Tibial nerve (tissue), 4 donors: ENCODE measurements around the gene RPL36. TPM values are rescaled to one million over a fixed set of nuclear protein-coding genes. Genes with fewer than 3 reads are reported as not detected.

Experiments
- DNase-seq, 2 donors: peaks; one replicate each; pipeline ENCODE4 v3.0.0-alpha.2; 2019; ENCODE audit warnings: low spot score in 2 of 2
- H3K27ac ChIP-seq, 4 donors: fragments of 200-600 bp; sonication (generic) in 3 of 4; one replicate each; pipeline ENCODE4 v1.5.1; 2017 to 2019; ENCODE audit warnings: mild to moderate bottlenecking in 1 of 4
- H3K27me3 ChIP-seq, 2 donors: fragments of 200-600 bp; sonication (generic) in 1 of 2; one replicate each; pipeline versions ENCODE4 v1.5.1 to v1.6.0; 2017 to 2019
- H3K36me3 ChIP-seq, 3 donors: fragments of 200-600 bp; sonication (generic); one replicate each; pipeline ENCODE4 v1.5.1; 2018 to 2019
- H3K4me1 ChIP-seq, 4 donors: fragments of 200-600 bp; sonication (generic) in 3 of 4; one replicate each; pipeline ENCODE4 v1.5.1; 2017 to 2019
- H3K4me3 ChIP-seq, 4 donors: fragments of 200-600 bp; sonication (generic) in 3 of 4; one replicate each; pipeline ENCODE4 v1.5.1; 2017 to 2019; ENCODE audit warnings: mild to moderate bottlenecking in 1 of 4, moderate library complexity in 1 of 4
- H3K9me3 ChIP-seq, 4 donors: fragments of 200-600 bp; sonication (generic) in 3 of 4; one replicate each; pipeline ENCODE4 v1.5.1; 2017 to 2019
- EP300 ChIP-seq, 2 donors: sonication (generic); formaldehyde crosslinking; IDR thresholded peaks; one replicate each; pipeline ENCODE4 v1.6.1; 2017; ENCODE audit warnings: antibody characterized with exemption in 2 of 2, mild to moderate bottlenecking in 1 of 2
- POLR2A ChIP-seq, 2 donors: fragments of 450-650 bp; IDR thresholded peaks; one replicate each; pipeline ENCODE4 v1.6.1; 2017; ENCODE audit warnings: antibody characterized with exemption in 2 of 2, mild to moderate bottlenecking in 2 of 2, moderate library complexity in 2 of 2
- WGBS, 2 donors: methylation state at CpG; one replicate each; pipeline ENCODE4 v1.1.5; 2018; 5-methylcytosine and 5-hydroxymethylcytosine counted together
- total RNA-seq, 4 donors: library from RNA; depleted of rRNA; stranded (reverse); fragments of >200 nt; gene quantifications; one replicate each; pipeline ENCODE4 v1.1.0, GENCODE V29; 2016
- TF ChIP-seq, protein P1 (sequence below), 5 experiments: fragments of 200-600 bp in 3 of 5; fragments of 450-650 bp in 2 of 5; sonication (generic) in 3 of 5; IDR thresholded peaks; one replicate each; pipeline ENCODE4 v1.5.1; 2016 to 2019; ENCODE audit warnings: antibody characterized with exemption in 5 of 5, mild to moderate bottlenecking in 3 of 5, moderate library complexity in 2 of 5

RPL36 gene
- total RNA-seq, 4 donors from 2014 or later, result 552 to 780 (median 644) TPM

DNA sequence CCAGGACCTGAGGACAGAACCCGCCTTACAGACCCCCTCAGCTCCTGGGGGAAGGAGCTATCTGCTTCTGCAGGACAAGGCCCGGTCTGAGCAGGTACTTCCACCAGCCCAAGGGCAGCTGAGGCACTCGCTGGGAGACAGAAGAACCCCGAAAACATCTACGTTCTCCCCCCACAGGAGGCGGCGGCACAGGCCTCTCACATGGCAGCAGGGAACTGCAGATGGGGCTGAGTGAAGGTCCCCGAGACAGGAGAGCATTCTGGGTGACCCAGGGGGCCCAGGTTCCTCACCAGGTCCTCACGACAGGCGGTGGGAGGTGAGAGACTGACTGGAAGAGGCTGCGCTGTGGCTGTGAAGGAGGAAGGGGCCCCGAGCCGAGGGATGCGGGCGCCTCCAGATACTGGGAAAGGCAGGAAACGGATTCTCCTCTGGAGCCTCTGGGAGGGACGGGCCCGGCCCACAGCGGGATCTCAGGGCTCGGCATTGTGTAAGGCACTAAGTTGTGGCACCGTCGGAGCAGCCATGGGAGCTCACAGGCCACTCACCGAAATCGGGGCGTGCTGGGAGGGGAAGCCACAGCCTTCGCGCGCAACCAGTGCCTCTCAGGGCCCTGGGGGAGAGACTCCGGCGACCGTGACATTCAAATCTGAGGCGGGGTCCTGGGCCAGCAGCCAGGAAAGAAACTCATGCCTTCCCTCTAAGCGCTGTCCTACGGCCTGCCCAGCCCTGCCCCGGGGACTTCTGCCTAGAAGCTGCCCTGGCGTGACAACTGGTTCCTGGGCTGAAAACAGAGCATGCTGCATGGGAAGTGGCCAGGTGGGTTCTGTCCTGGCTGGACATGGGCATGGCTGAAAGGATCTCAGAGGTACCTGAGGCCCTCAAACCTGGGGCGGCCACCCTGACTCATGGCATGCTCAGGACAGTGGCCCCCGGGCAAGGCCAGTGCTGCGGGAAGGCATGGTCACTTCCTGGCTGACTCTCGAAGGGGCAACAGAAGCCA lies 14.0 kb downstream of the RPL36 start:
- Histone ChIP-seq H3K27ac (no peak overlapping the region), H3K27me3 (no peaks in the 10 kb centered on the region), H3K4me3 (no peak overlapping the region), H3K9me3 (no peaks in the 10 kb centered on the region), H3K4me1 (no peaks in the 10 kb centered on the region), H3K36me3 (peaks cover 0 to 94% (median 24%) of the 10 kb centered on the region in 3 donors)
- no peak for TF ChIP-seq EP300 (IDR thresholded peaks at IDR 0.05)
- WGBS, 2 donors, result 93 to 94% methylated on average over 40 of the region's 40 CpGs
- no peak for DNase-seq

DNA sequence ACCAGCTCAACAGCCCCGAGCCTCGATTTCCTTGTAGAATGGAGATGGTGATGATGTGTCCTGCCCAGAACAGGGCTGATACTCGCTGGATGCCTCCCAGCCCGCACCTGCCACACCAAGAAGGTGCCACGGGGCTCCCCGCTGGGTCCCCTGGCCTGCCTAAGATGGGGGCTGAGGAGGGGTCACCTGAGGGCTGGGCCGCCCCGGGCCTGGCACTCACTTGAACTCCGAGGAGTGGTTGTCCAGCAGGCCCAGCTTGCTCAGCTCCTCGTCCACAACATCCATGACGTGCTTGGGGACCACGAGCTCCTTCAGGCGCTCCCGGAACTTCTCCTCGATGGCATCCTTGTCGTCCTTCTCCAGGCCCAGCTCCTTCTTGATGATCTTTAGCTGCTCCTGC lies 15.5 kb downstream of the RPL36 start:
- no peaks in the 10 kb centered on the region for H3K27me3 ChIP-seq
- peaks cover 0 to 94% (median 20%) of the 10 kb centered on the region in 3 donors for H3K36me3 ChIP-seq
- TF ChIP-seq, protein P1, sequence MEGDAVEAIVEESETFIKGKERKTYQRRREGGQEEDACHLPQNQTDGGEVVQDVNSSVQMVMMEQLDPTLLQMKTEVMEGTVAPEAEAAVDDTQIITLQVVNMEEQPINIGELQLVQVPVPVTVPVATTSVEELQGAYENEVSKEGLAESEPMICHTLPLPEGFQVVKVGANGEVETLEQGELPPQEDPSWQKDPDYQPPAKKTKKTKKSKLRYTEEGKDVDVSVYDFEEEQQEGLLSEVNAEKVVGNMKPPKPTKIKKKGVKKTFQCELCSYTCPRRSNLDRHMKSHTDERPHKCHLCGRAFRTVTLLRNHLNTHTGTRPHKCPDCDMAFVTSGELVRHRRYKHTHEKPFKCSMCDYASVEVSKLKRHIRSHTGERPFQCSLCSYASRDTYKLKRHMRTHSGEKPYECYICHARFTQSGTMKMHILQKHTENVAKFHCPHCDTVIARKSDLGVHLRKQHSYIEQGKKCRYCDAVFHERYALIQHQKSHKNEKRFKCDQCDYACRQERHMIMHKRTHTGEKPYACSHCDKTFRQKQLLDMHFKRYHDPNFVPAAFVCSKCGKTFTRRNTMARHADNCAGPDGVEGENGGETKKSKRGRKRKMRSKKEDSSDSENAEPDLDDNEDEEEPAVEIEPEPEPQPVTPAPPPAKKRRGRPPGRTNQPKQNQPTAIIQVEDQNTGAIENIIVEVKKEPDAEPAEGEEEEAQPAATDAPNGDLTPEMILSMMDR (IDR thresholded peaks at IDR 0.05), result no peak
- no peak for TF ChIP-seq EP300 (IDR thresholded peaks at IDR 0.05)
- TF ChIP-seq POLR2A (IDR thresholded peaks at IDR 0.05), result no peak
- 85 to 86% methylated on average over 12 to 14 of the region's 16 CpGs for WGBS, 2 donors
- no peak for DNase-seq
- H3K27ac ChIP-seq, result no peak overlapping the region
- H3K4me1 ChIP-seq, result no peaks in the 10 kb centered on the region
- H3K9me3 ChIP-seq, result no peaks in the 10 kb centered on the region
- no peak overlapping the region for H3K4me3 ChIP-seq

DNA sequence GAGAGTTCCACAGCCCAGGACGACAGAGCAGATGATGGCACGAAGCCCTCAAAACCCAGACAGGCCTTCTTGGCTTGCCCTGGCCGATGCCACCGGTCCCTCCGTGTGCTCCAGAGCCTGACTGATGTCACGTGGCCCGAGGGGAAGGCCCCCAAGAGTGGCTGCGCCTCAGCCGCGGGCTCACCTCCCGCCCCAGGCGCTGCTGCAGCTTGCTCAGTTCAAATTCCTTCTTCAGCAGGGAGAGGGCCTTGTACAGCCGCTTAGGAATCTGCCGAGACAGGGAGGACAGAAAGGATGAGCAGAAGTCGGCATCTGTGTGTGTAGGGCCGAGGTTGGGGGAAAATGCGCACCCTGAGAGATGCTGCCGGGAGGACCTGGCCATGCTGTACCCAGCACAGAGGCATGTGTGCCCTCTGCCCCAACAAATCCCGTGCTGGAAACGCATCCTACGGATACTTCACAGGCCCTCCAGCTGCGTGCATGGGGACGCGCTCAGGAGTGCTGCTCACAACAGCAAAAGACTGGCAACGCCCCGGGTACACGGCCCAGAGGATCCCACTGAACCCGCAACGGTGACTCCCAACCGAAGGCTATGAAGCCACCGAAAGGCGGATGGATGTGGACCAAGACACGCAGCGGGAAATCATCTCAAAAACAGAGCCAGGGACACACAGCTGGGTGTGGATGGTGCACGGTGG lies 16.9 kb downstream of the RPL36 start:
- H3K4me3 ChIP-seq, result no peak overlapping the region
- H3K36me3 ChIP-seq, result peaks cover 2 to 94% (median 31%) of the 10 kb centered on the region in 3 donors
- H3K4me1 ChIP-seq, result no peaks in the 10 kb centered on the region
- H3K27me3 ChIP-seq, result no peaks in the 10 kb centered on the region
- no peaks in the 10 kb centered on the region for H3K9me3 ChIP-seq
- no peak for DNase-seq
- TF ChIP-seq EP300 (IDR thresholded peaks at IDR 0.05), result no peak
- WGBS, 2 donors, result 93 to 95% methylated on average over 25 to 35 of the region's 35 CpGs
- H3K27ac ChIP-seq, result no peak overlapping the region

DNA sequence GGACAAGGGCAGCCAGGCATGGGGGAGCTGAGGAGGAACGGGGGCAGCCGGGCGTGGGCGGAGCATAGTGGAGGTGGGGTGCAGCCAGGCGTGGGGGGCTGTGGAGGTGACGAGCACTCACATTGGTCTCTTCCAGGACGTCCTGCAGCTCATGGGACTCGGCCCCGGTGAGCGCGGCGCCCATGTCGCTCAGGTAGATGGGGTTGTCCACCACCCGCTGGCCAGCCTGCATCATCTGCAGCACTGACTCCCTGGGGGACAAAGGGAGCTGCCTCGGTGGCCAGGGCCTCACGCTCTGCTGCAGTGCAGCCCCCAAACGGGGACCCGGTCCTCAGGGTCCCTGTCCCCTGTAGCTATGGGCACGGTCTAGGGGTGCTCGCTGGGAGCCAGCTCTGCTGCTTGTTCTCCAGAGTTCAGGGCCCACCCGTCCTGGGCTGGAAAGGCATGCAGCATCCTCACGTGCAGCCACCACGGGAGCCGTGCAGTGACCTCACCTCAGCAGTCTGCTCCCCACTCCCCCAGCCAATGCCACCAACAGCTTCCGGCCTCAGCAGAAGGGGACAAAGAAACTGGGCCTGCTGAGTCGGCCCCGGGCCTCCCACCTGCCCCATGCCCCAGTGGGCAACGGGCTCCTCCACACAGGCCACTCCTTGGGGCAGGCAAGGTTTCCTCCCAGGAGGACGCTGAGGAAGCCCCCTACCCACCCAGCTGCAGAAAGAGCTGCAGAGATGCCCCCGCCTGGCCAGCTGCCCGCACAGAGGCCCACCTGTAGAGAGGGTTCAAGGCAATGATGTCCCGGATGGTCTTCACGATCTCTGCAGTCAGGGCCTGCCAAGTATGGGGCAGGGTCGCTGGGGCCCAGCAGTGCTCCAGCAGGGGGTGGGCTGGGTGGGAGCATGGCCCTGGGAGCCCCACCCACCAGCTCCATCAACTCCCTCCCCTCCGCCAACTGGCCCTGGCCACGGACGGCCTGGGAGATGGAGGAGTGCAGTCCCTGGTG lies 17.8 kb downstream of the RPL36 start:
- DNase-seq, result no peak
- Histone ChIP-seq H3K27me3 (no peaks in the 10 kb centered on the region), H3K4me1 (no peaks in the 10 kb centered on the region), H3K27ac (no peak overlapping the region), H3K4me3 (no peak overlapping the region), H3K36me3 (peaks cover 2 to 99% (median 34%) of the 10 kb centered on the region in 3 donors), H3K9me3 (no peaks in the 10 kb centered on the region)
- WGBS, 2 donors, result 89 to 90% methylated on average over 24 to 27 of the region's 37 CpGs
- TF ChIP-seq, protein P1 (IDR thresholded peaks at IDR 0.05), result no peak
- TF ChIP-seq EP300 (IDR thresholded peaks at IDR 0.05) (no peak), POLR2A (IDR thresholded peaks at IDR 0.05) (no peak)

DNA sequence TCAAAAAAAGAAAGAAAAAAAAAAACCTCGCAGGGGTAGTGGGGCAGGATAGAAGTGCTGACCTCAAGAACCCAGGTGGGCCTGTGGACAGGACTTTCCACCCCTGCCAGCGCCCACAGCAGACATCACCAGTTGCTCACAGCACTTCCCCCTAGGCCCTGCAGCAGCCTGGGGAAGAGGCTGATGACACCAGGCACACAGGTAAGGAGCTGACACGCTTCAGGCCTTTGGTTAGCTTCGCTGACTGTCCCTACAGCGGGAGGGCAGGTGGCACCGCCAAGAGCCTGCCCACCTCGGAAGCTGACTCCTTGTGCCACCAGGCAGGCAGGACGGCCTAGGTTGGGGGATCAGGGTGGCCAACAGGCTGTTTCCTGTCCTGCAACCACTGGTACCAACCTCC lies 20.9 kb downstream of the RPL36 start:
- H3K27me3 ChIP-seq, result no peaks in the 10 kb centered on the region
- H3K27ac ChIP-seq, result no peak overlapping the region
- peaks cover 2 to 83% (median 27%) of the 10 kb centered on the region in 3 donors for H3K36me3 ChIP-seq
- no peak overlapping the region for H3K4me3 ChIP-seq
- TF ChIP-seq POLR2A (IDR thresholded peaks at IDR 0.05) (no peak), EP300 (IDR thresholded peaks at IDR 0.05) (no peak)
- TF ChIP-seq, protein P1 (IDR thresholded peaks at IDR 0.05), result no peak
- H3K4me1 ChIP-seq, result peaks cover 0 to 4% (median 0%) of the 10 kb centered on the region in 4 donors
- no peaks in the 10 kb centered on the region for H3K9me3 ChIP-seq
- no peak for DNase-seq
- 89 to 92% methylated on average over 8 of the region's 8 CpGs for WGBS, 2 donors
